ENCODE results near the gene CELSR1.

CELSR1 gene

GRCh38 chr22:46362203-46362933 is 175.1 kb downstream of the CELSR1 start:
- DNase-seq (ENCODE audit: low spot score) = no peak

GRCh38 chr22:46361826-46362202 is 175.6 kb downstream of the CELSR1 start:
- DNase-seq (ENCODE audit: low spot score) = no peak

- no peak for DNase-seq (ENCODE audit: low spot score)
Measured at GRCh38 chr22:46360891-46361290, 176.5 kb downstream of the CELSR1 start.

GRCh38 chr22:46360097-46360496 is 177.3 kb downstream of the CELSR1 start:
- no peak for DNase-seq (ENCODE audit: low spot score)

GRCh38 chr22:46359362-46359761 is 178.1 kb downstream of the CELSR1 start:
- no peak for DNase-seq (ENCODE audit: low spot score)

- DNase-seq (ENCODE audit: low spot score) = no peak
Measured at GRCh38 chr22:46358766-46359165, 178.7 kb downstream of the CELSR1 start.

GRCh38 chr22:46357711-46358520 is 179.5 kb downstream of the CELSR1 start:
- no peak for DNase-seq (ENCODE audit: low spot score)

- no peak for DNase-seq (ENCODE audit: low spot score)
Measured at GRCh38 chr22:46356496-46357480, 180.6 kb downstream of the CELSR1 start.

- no peak for DNase-seq (ENCODE audit: low spot score)
Measured at GRCh38 chr22:46355996-46356471, 181.4 kb downstream of the CELSR1 start.

- no peak for DNase-seq (ENCODE audit: low spot score)
Measured at GRCh38 chr22:46355369-46355995, 181.9 kb downstream of the CELSR1 start.

GRCh38 chr22:46354993-46355305 is 182.5 kb downstream of the CELSR1 start:
- no peak for DNase-seq (ENCODE audit: low spot score)

- DNase-seq (ENCODE audit: low spot score) = no peak
Measured at GRCh38 chr22:46354176-46354992, 183.0 kb downstream of the CELSR1 start.

- DNase-seq (ENCODE audit: low spot score) = no peak
Measured at GRCh38 chr22:46353483-46354105, 183.8 kb downstream of the CELSR1 start.

GRCh38 chr22:46352691-46353386 is 184.6 kb downstream of the CELSR1 start:
- DNase-seq (ENCODE audit: low spot score) = peak; percentile 58

- no peak for DNase-seq (ENCODE audit: low spot score)
Measured at GRCh38 chr22:46352276-46352675, 185.1 kb downstream of the CELSR1 start.

GRCh38 chr22:46351767-46352166 is 185.7 kb downstream of the CELSR1 start:
- DNase-seq (ENCODE audit: low spot score) = no peak

GRCh38 chr22:46351131-46351735 is 186.2 kb downstream of the CELSR1 start:
- no peak for DNase-seq (ENCODE audit: low spot score)

GRCh38 chr22:46350646-46351045 is 186.8 kb downstream of the CELSR1 start:
- DNase-seq (ENCODE audit: low spot score) = no peak

GRCh38 chr22:46350121-46350520 is 187.3 kb downstream of the CELSR1 start:
- no peak for DNase-seq (ENCODE audit: low spot score)

All from SW480 (cell line).